Measurements from ENCODE around the gene ADAT1. TPM values are rescaled to one million over a fixed set of nuclear protein-coding genes. Genes with fewer than 3 reads are reported as not detected.

ADAT1 gene
- total and polyA plus RNA-seq, 10 of the 15 experiments (the other 5 are each of a cell fraction or from before 2014, with no cell fraction given) = 26.2 to 77.4 (median 55.8) TPM

DNA sequence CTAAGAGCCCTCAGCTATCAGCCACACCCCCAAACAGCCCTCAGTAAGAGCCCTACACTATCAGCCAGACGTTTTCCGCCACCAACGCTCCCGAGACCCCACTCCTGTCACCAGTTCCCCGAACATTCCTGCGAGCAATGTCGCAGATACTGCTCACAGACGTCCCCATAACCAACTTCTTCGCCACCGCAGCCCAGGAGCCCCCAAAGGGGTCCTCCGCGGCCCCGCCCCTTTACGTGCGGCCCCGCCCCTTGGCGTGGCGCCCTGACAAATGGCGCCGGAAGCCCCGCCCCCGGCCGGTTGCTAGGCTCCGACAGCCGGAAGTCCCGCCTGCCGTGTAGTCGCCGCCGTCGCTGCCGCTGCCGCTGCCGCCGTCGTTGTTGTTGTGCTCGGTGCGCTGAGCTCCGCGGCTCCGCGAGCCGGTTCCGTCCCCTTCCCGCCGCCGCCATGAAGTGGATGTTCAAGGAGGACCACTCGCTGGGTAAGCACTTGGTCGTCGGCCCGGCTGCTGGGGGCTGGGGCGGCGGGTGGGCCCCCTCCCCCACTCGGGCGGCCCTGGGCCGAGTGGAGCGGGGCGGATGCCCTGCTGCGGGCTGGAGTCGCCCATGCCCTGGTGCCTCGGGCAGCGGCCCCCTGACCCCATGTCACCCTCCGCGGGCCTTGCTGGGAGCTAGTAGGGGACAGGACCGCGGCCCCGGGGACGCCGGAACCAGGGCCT lies 56.9 kb downstream of the ADAT1 start, which contains the start of gene GABARAPL2 (continued):
- TF ChIP-seq, protein P1, sequence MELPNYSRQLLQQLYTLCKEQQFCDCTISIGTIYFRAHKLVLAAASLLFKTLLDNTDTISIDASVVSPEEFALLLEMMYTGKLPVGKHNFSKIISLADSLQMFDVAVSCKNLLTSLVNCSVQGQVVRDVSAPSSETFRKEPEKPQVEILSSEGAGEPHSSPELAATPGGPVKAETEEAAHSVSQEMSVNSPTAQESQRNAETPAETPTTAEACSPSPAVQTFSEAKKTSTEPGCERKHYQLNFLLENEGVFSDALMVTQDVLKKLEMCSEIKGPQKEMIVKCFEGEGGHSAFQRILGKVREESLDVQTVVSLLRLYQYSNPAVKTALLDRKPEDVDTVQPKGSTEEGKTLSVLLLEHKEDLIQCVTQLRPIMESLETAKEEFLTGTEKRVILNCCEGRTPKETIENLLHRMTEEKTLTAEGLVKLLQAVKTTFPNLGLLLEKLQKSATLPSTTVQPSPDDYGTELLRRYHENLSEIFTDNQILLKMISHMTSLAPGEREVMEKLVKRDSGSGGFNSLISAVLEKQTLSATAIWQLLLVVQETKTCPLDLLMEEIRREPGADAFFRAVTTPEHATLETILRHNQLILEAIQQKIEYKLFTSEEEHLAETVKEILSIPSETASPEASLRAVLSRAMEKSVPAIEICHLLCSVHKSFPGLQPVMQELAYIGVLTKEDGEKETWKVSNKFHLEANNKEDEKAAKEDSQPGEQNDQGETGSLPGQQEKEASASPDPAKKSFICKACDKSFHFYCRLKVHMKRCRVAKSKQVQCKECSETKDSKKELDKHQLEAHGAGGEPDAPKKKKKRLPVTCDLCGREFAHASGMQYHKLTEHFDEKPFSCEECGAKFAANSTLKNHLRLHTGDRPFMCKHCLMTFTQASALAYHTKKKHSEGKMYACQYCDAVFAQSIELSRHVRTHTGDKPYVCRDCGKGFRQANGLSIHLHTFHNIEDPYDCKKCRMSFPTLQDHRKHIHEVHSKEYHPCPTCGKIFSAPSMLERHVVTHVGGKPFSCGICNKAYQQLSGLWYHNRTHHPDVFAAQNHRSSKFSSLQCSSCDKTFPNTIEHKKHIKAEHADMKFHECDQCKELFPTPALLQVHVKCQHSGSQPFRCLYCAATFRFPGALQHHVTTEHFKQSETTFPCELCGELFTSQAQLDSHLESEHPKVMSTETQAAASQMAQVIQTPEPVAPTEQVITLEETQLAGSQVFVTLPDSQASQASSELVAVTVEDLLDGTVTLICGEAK (IDR thresholded peaks at IDR 0.05; ENCODE audit: borderline replicate concordance) = peak; percentile 85
- TF ChIP-seq PBX3 (IDR thresholded peaks at IDR 0.05; ENCODE audit: insufficient replicate concordance, low read depth, low read length) (no peak), MYB (IDR thresholded peaks at IDR 0.05; ENCODE audit: borderline replicate concordance, low read depth, low read length) (0 out of 2 replicates have a peak, but pooled peaks have one; percentile 14), ZNF622 (IDR thresholded peaks at IDR 0.05) (no peak), MTA3 (IDR thresholded peaks at IDR 0.05; ENCODE audit: borderline replicate concordance, low read length) (no peak), RCOR1 (conservative IDR thresholded peaks at IDR 0.05; ENCODE audit: low read depth, low read length) (no peak), PML (IDR thresholded peaks at IDR 0.05; ENCODE audit: low read length) (peak; percentile 40; the same call in 1 of the 2 replicates), CHD2 (IDR thresholded peaks at IDR 0.05; ENCODE audit: borderline replicate concordance, low read depth, low read length) (peak; percentile 71; the same call in 1 of the 2 replicates), GATAD2B (conservative IDR thresholded peaks at IDR 0.05; ENCODE audit: low read depth) (0 out of 2 replicates have a peak, but pooled peaks have one; percentile 43), EED (IDR thresholded peaks at IDR 0.05; ENCODE audit: low read depth) (no peak), CHD1 (IDR thresholded peaks at IDR 0.05; ENCODE audit: low read depth, low read length) (no peak), RUNX3 (IDR thresholded peaks at IDR 0.05; ENCODE audit: low read length) (peak; percentile 47), KLF5 (IDR thresholded peaks at IDR 0.05; ENCODE audit: partially characterized antibody) (no peak), BRCA1 (IDR thresholded peaks at IDR 0.05; ENCODE audit: low read depth, low read length) (no peak), SMAD5 (IDR thresholded peaks at IDR 0.05; ENCODE audit: low read depth) (no peak), KAT2A (conservative IDR thresholded peaks at IDR 0.05; ENCODE audit: control insufficient read depth, low read depth, low read length) (no peak), TAF1 (IDR thresholded peaks at IDR 0.05; ENCODE audit: borderline replicate concordance, low read depth, low read length) (no peak), RELA (IDR thresholded peaks at IDR 0.05; ENCODE audit: borderline replicate concordance, partially characterized antibody) (no peak)
- TF ChIP-seq, protein P2, sequence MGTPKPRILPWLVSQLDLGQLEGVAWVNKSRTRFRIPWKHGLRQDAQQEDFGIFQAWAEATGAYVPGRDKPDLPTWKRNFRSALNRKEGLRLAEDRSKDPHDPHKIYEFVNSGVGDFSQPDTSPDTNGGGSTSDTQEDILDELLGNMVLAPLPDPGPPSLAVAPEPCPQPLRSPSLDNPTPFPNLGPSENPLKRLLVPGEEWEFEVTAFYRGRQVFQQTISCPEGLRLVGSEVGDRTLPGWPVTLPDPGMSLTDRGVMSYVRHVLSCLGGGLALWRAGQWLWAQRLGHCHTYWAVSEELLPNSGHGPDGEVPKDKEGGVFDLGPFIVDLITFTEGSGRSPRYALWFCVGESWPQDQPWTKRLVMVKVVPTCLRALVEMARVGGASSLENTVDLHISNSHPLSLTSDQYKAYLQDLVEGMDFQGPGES (IDR thresholded peaks at IDR 0.05) = no peak
- TF ChIP-seq, protein P3, sequence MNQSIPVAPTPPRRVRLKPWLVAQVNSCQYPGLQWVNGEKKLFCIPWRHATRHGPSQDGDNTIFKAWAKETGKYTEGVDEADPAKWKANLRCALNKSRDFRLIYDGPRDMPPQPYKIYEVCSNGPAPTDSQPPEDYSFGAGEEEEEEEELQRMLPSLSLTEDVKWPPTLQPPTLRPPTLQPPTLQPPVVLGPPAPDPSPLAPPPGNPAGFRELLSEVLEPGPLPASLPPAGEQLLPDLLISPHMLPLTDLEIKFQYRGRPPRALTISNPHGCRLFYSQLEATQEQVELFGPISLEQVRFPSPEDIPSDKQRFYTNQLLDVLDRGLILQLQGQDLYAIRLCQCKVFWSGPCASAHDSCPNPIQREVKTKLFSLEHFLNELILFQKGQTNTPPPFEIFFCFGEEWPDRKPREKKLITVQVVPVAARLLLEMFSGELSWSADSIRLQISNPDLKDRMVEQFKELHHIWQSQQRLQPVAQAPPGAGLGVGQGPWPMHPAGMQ (IDR thresholded peaks at IDR 0.05; ENCODE audit: borderline replicate concordance) = no peak
- TF ChIP-seq, protein P4, sequence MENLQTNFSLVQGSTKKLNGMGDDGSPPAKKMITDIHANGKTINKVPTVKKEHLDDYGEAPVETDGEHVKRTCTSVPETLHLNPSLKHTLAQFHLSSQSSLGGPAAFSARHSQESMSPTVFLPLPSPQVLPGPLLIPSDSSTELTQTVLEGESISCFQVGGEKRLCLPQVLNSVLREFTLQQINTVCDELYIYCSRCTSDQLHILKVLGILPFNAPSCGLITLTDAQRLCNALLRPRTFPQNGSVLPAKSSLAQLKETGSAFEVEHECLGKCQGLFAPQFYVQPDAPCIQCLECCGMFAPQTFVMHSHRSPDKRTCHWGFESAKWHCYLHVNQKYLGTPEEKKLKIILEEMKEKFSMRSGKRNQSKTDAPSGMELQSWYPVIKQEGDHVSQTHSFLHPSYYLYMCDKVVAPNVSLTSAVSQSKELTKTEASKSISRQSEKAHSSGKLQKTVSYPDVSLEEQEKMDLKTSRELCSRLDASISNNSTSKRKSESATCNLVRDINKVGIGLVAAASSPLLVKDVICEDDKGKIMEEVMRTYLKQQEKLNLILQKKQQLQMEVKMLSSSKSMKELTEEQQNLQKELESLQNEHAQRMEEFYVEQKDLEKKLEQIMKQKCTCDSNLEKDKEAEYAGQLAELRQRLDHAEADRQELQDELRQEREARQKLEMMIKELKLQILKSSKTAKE (IDR thresholded peaks at IDR 0.05; ENCODE audit: low read depth, poor library complexity, severe bottlenecking) = no peak

Data from GM12878 (cell line).